Muscle layer of duodenum (tissue), 2 donors: Measurements from ENCODE around the gene ZNF132.
"Not testable (repeated sequence)": the region's sequence is repeated elsewhere in the genome, so short reads cannot be mapped to it uniquely, and the experiment has no call there.

Experiments used
- H3K27ac ChIP-seq: one replicate; pipeline ENCODE4 v1.7.0; 2013; ENCODE audit warnings: mild to moderate bottlenecking, low read length
- H3K27me3 ChIP-seq: one replicate; pipeline ENCODE4 v1.7.0; 2013; ENCODE audit warnings: low read depth, mild to moderate bottlenecking, control low read depth, low read length
- H3K36me3 ChIP-seq, 2 donors: one replicate each; pipeline ENCODE4 v1.7.0; 2013; ENCODE audit warnings: low read length in 2 of 2, control low read depth in 1 of 2, mild to moderate bottlenecking in 1 of 2; ENCODE audit not compliant: insufficient read depth in 2 of 2, control insufficient read depth in 1 of 2
- H3K4me1 ChIP-seq, 2 donors: one replicate each; pipeline ENCODE4 v1.7.0; 2013; ENCODE audit warnings: low read length in 2 of 2, mild to moderate bottlenecking in 2 of 2, control low read depth in 1 of 2, moderate library complexity in 1 of 2; ENCODE audit not compliant: insufficient read depth in 2 of 2, control insufficient read depth in 1 of 2
- H3K4me3 ChIP-seq, 2 donors: one replicate each; pipeline ENCODE4 v1.7.0; 2013; ENCODE audit warnings: low read length in 2 of 2, low read depth in 1 of 2, mild to moderate bottlenecking in 1 of 2
- H3K9me3 ChIP-seq, 2 donors: one replicate each; pipeline ENCODE4 v1.7.0; 2013; ENCODE audit warnings: low read length in 2 of 2, control low read depth in 1 of 2, mild to moderate bottlenecking in 1 of 2; ENCODE audit not compliant: control insufficient read depth in 1 of 2
- donor health status: healthy.

ZNF132 gene

DNA sequence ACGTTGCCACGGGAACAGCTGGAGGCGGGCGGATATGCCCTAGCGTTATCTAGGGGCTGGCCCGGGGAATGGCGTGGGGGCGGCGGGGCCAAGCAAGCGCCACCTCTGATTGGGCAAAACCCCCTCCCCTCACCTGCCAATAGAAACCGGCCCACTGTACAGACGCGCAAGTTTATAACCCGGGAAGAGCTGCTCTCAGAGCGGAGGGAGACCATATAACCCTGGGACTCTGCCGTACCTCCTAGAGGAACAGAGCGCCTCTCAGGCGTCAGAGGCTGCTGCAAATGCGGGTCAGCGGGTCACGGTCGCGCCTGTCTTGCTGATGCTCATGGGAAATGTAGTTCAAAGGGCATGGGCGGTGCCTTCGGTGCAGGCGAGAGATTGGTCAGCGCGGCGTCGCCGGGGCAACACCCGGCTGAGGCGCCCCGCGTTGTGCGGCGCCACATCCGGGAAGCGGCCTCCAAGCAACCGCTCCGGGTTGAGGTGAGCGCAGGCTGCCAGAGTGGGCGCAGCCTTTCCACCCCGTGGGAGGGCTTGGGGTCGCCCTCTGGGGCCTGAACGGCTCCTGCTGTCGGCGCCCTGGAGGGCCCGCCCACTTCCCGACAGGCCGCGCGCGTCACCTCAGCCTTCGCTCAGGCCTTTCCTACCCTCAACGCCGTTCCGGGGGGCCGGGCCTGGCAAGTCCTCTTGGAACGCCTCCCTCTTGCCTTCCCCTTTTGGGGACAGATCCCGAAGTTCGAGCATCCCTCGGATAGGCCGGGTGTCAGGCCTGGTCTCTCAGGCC is 36.0 kb upstream of the ZNF132 start, which contains the start of gene ZNF446:
ZNF446 (plus strand) TSS at position 639 of the 784 bp plus-strand sequence. CDS start 867 bp downstream, outside the sequence.
- Histone ChIP-seq H3K36me3 (peaks cover 10 to 47% of the 10 kb centered on the region in 2 donors), H3K27ac (peak within 1 kb of the TSS; percentile 91), H3K27me3 (no peaks in the 10 kb centered on the region), H3K4me3 (peak within 1 kb of the TSS; percentile 73 to 76), H3K9me3 (no peaks in the 10 kb centered on the region), H3K4me1 (peaks cover 4 to 16% of the 10 kb centered on the region in 2 donors)

DNA sequence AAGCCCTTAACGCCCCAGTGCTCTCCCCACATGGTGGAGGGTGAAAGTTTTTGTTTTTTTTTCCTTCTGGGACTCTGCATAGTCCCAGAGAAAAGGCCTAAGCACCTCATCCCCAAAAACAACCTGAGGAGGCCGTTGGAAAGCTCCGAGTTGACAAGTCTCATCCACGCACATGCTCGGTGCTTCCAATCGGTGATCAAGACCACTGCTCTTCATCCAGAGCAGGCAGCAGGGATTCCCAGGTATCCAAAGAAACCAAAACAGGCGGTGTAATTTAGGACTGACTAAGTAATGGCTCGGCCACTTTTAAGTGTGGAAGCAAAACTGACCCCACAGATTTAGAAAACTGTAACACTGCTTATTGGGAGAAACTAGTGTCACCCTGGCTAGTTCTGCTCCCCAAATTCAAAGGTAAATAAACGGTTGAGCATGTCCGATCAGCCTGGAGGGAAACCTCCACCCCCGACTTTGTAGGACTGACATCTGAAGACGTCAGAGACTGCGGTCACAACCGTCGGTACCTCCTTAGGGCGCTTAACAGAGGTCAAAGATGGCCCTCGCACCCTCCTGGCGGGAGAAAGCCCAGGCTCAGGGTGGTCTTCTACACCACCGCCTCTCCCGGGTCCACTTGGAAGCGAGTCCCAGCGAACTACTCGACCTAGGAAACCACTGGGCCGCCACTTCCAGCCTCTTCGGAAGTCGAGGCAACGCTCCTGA is 35.2 kb upstream of the ZNF132 start:
- peaks cover 10 to 40% of the 10 kb centered on the region in 2 donors for H3K36me3 ChIP-seq
- H3K27me3 ChIP-seq, result no peaks in the 10 kb centered on the region
- H3K27ac ChIP-seq, result peak overlapping the region; percentile 91
- H3K4me3 ChIP-seq, result peak overlapping the region; percentile 73 to 76
- H3K9me3 ChIP-seq, result no peaks in the 10 kb centered on the region
- peaks cover 4 to 16% of the 10 kb centered on the region in 2 donors for H3K4me1 ChIP-seq

DNA sequence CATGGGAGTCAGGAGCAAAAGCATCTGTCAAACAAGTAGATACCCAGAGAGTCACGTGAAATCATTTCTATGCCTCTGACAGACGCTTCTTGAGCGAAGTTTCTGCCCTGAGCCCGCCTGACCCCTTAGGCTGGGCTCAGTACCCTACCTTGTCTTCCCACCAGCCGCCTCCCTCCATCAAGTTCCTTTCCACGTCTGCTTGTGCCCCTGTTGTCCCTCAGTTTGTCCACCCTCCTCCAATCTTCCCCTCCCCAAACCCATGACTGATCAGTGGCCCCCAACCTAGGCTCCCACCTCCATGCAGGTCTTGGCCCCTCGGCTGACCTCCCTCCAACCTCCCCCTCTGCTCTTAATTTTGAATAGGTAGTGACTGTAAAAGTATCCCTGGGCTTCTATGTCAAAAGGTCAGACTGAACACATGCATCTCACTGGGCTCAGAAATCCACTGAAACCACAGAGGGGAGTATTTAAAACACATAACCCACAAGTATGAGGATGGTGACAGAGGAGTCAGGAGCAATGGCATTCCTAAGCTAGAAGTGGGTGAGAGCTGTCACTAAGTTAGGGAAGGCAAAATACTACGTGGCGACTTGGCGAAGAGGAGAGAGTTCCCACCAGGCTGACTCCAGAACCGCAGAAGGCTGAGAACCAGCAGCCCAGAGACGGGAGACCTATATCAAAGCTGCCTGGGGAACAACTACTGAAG is 34.5 kb upstream of the ZNF132 start:
- Histone ChIP-seq H3K4me3 (no peak overlapping the region), H3K9me3 (no peaks in the 10 kb centered on the region), H3K36me3 (peaks cover 13 to 32% of the 10 kb centered on the region in 2 donors), H3K4me1 (peaks cover 4 to 16% of the 10 kb centered on the region in 2 donors), H3K27me3 (no peaks in the 10 kb centered on the region), H3K27ac (no peak overlapping the region)

GRCh38 chr19:58473775-58474174 is 33.8 kb upstream of the ZNF132 start:
- H3K9me3 ChIP-seq, result no peaks in the 10 kb centered on the region
- H3K4me3 ChIP-seq, result no peak overlapping the region
- no peak overlapping the region for H3K27ac ChIP-seq
- peaks cover 13 to 26% of the 10 kb centered on the region in 2 donors for H3K36me3 ChIP-seq
- H3K27me3 ChIP-seq, result no peaks in the 10 kb centered on the region
- H3K4me1 ChIP-seq, result peaks cover 4 to 16% of the 10 kb centered on the region in 2 donors

- Histone ChIP-seq H3K27me3 (no peaks in the 10 kb centered on the region), H3K4me3 (no peak overlapping the region), H3K4me1 (peaks cover 5 to 20% of the 10 kb centered on the region in 2 donors), H3K27ac (no peak overlapping the region), H3K36me3 (peaks cover 13 to 24% of the 10 kb centered on the region in 2 donors), H3K9me3 (no peaks in the 10 kb centered on the region)
These were observed 31.8 kb upstream of the ZNF132 start for GRCh38 chr19:58471736-58472135.

DNA sequence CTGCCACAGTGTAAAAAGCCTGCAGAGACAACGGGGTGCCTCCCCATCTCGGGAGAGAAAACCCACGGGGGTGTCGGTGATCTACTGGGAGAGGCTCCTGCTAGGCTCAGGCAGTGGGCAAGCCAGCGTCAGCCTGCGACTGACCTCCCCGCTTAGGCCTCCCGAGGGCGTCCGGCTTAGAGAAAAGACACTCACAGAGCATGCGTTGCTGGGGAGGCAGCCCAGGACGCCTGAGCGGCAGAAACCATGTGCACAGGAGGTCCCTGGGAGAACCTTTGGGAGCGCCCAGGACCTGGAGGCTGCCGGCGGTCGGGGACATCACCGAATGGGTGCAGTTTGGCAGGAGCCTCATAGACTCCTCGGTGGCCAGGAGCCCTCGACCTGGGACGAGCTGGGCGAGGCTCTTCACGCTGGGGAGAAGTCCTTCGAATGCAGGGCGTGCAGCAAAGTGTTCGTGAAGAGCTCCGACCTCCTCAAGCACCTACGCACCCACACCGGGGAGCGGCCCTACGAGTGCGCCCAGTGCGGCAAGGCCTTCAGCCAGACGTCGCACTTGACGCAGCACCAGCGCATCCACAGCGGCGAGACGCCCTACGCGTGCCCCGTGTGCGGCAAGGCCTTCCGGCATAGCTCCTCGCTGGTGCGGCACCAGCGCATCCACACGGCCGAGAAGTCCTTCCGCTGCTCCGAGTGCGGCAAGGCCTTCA is 31.0 kb upstream of the ZNF132 start:
- Histone ChIP-seq H3K4me1 (peaks cover 4 to 18% of the 10 kb centered on the region in 2 donors), H3K36me3 (peaks cover 13 to 24% of the 10 kb centered on the region in 2 donors)
- H3K4me3 ChIP-seq, H3K27me3 ChIP-seq, H3K9me3 ChIP-seq, H3K27ac ChIP-seq: not testable (repeated sequence)

DNA sequence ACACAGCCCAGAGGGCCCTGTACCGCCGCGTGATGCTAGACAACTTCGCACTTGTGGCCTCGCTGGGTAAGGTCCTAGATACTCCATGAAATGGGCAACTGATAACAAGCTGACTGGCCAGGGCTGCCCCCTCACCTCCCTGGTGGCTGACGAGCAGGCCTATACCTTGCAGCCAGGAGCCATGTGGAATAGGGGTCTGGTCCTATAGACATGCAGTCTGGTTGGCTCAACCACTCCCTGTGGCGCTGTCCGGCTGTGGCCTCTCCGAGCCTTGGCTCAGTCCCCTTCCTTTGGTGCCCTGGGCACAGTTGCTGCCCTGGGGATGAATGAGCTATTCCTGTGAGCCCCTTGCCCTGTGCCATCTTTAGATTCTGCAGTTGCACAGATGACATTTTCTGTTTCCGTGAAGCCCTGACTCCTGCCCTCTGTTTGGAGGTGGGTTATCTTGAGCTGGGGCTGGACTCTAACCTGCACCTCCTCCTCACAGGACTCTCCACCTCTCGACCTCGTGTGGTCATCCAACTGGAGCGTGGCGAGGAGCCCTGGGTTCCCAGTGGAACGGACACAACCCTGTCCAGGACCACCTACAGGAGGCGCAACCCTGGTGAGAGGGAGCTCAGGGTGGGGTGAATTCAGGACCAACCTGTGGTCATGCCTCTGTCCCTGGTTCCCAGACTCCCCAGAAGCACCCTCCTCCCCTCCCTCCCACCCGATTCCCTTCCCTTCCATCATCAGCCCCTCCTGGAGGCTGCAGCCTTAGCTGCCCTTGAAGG is 29.5 kb upstream of the ZNF132 start:
- Histone ChIP-seq H3K27me3 (no peaks in the 10 kb centered on the region), H3K27ac (no peak overlapping the region), H3K4me1 (peaks cover 4 to 13% of the 10 kb centered on the region in 2 donors), H3K36me3 (peaks cover 13 to 24% of the 10 kb centered on the region in 2 donors), H3K9me3 (no peaks in the 10 kb centered on the region), H3K4me3 (no peak overlapping the region)

DNA sequence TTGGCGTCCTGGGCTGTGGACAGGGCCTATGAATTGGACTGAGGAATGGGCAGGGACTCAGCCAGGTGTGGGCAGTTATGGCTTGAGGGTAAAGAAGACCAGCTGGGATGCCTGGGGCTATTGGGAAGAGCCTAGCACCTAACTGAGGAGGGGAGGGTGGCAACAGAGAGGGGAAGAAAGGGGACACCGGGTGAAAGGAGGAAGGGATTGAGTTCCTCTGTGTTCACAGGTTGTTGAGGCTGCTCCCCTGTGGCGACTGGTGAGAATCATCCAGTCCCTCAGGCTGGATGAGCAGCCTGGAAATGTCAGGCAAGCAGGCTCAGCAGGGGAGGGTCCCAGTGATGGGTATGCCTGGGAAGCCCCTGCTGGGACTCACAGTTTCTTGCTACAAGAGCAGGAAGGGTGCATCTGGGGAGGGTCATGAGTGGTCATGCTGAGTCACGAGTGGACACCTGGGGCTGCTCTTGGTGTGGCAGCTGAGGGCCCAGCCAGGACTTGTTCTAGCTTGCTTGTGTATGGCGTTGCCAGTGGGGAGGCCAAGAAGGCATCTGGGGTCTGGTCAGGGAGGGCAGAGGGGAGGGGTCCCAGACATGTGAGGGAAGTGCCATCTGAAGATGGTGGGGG is 28.4 kb upstream of the ZNF132 start:
- H3K4me3 ChIP-seq, result peak overlapping the region in 1 of 2 donors; percentile 98
- H3K9me3 ChIP-seq, result no peaks in the 10 kb centered on the region
- peaks cover 4 to 13% of the 10 kb centered on the region in 2 donors for H3K4me1 ChIP-seq
- no peak overlapping the region for H3K27ac ChIP-seq
- H3K27me3 ChIP-seq, result no peaks in the 10 kb centered on the region
- peaks cover 13 to 20% of the 10 kb centered on the region in 2 donors for H3K36me3 ChIP-seq

DNA sequence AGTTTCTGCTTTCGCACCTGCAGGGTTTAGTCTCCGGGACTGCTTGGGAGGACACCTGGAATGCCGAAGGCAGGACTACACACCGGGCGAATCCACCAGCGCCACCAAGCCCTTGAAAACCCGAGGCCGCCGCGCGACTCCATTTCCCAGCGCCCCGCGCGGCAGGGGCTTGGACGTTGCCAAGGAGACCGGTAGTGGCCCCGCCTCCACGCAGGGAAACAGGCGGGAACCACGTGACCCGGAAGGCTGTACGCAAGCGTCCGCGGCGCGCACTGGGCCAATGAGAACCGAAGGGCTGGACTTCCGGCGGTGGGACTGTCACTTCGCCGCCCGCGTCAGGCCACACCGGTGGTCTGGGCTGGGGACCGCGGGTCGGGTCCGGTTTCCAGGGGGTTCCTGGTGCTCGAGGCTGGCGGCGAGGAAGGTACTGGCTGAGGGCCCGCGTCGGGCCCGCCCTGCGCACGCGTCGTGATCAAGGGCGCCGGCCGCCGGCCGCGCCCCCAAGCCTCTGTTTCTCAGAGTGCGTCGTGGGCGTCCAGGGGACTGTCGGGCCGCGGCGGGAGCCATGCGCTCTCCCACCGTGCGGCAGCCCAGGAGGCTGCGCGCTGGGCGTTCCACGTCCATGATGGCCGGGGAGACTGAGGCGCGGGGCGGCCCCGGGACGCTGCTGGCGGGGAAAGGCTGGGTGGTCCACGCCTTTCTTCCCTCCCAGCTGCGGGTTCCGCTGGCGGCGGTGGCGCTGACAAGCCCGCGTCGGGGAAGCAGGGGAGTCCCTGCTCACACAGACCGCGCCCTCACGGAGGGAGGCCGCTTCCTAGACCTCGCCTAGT is 27.0 kb upstream of the ZNF132 start, which contains the start of gene ZNF324:
ZNF324 (plus strand) TSS at position 321 of the 830 bp plus-strand sequence. CDS start 2,106 bp downstream, outside the sequence.
- H3K4me1 ChIP-seq, result peaks cover 4 to 13% of the 10 kb centered on the region in 2 donors
- H3K27me3 ChIP-seq, result no peaks in the 10 kb centered on the region
- H3K27ac ChIP-seq, result peak within 1 kb of the TSS; percentile 23
- H3K9me3 ChIP-seq, result no peaks in the 10 kb centered on the region
- H3K36me3 ChIP-seq, result peaks cover 4 to 6% of the 10 kb centered on the region in 2 donors
- peak within 1 kb of the TSS; percentile 66 to 98 for H3K4me3 ChIP-seq
